ENCODE results near the gene SCFD2. TPM values are rescaled to one million over a fixed set of nuclear protein-coding genes. Genes with fewer than 3 reads are reported as not detected.

The SCFD2 gene
- total RNA-seq, 1 donor from 2014 or later, result 22.8 TPM

DNA sequence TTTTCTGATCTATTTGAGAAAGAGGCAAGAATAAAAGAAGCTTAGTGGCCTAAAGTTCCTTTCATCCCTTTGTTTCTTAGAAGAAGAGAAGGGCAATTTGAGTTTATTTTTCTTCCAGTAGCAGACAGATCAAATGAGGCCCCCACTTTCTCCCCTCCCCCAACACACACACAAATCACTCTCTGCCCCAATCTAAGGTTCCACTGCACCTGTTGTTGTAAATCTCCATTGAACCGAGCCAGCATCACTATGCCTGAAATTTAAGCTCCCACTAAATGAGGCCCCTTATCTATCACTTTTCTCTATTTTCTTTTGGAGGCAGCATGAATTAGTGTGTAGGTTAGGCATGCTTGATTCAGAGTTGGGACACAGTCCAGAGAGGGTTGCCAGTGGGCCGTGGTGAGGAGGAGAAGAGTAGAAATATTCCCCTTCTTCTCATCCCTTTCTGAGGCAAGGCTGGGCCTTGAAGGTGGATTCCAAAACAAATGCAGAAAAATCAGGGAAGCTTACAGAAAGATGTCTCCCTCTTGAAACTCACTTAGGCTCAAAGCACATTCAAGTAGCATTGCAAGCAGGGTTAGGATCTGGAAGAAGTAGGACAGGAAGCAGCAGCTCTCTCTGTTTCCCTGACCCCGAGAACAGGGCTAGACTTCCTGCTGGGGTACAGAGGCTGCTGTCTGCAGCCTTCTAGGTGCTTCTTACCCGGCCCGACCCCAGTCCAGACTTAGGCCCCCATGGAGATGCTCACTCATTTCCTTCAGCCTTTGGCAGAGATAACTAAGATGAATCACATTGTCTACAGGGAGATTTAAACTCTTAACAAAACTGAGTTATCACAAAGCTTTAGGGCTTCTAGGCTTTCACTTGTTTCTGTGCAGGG, 433.0 kb downstream of the SCFD2 start:
- Histone ChIP-seq H3K27ac (no peak overlapping the region), H3K27me3 (no peaks in the 10 kb centered on the region), H3K9me3 (no peaks in the 10 kb centered on the region), H3K4me3 (no peak overlapping the region), H3K4me1 (no peaks in the 10 kb centered on the region), H3K36me3 (no peaks in the 10 kb centered on the region)
- TF ChIP-seq, protein P1, sequence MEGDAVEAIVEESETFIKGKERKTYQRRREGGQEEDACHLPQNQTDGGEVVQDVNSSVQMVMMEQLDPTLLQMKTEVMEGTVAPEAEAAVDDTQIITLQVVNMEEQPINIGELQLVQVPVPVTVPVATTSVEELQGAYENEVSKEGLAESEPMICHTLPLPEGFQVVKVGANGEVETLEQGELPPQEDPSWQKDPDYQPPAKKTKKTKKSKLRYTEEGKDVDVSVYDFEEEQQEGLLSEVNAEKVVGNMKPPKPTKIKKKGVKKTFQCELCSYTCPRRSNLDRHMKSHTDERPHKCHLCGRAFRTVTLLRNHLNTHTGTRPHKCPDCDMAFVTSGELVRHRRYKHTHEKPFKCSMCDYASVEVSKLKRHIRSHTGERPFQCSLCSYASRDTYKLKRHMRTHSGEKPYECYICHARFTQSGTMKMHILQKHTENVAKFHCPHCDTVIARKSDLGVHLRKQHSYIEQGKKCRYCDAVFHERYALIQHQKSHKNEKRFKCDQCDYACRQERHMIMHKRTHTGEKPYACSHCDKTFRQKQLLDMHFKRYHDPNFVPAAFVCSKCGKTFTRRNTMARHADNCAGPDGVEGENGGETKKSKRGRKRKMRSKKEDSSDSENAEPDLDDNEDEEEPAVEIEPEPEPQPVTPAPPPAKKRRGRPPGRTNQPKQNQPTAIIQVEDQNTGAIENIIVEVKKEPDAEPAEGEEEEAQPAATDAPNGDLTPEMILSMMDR (IDR thresholded peaks at IDR 0.05), result no peak
- intact Hi-C loops (cut with DNase I), result no loop called here
- DNase-seq (ENCODE audit: low spot score in 2 of 2), result no peak

DNA sequence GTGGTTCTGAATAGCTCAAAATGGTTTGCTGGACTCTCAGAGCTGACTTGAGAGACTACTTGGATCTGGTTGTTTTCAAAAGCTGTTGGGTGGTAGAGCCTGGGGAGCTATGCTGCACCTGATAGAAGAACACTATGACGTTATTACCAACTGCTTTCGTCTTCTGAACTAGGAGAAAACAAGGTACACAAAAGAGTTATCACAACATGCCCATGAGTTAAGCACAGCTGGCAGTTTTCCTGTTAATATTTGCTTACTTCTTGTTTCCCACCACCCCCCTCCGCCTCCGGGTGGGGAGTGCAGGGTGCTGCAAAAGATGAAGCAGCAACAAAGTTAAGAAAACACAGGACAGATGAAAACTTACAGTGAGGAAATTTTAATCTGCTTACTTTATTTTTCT, 434.6 kb downstream of the SCFD2 start:
- TF ChIP-seq, protein P1 (IDR thresholded peaks at IDR 0.05), result no peak
- H3K9me3 ChIP-seq, result no peaks in the 10 kb centered on the region
- H3K27me3 ChIP-seq, result no peaks in the 10 kb centered on the region
- intact Hi-C loops (cut with DNase I), result no loop called here
- H3K4me1 ChIP-seq, result no peaks in the 10 kb centered on the region
- no peaks in the 10 kb centered on the region for H3K36me3 ChIP-seq
- no peak for DNase-seq (ENCODE audit: low spot score in 2 of 2)
- no peak overlapping the region for H3K27ac ChIP-seq
- H3K4me3 ChIP-seq, result no peak overlapping the region

DNA sequence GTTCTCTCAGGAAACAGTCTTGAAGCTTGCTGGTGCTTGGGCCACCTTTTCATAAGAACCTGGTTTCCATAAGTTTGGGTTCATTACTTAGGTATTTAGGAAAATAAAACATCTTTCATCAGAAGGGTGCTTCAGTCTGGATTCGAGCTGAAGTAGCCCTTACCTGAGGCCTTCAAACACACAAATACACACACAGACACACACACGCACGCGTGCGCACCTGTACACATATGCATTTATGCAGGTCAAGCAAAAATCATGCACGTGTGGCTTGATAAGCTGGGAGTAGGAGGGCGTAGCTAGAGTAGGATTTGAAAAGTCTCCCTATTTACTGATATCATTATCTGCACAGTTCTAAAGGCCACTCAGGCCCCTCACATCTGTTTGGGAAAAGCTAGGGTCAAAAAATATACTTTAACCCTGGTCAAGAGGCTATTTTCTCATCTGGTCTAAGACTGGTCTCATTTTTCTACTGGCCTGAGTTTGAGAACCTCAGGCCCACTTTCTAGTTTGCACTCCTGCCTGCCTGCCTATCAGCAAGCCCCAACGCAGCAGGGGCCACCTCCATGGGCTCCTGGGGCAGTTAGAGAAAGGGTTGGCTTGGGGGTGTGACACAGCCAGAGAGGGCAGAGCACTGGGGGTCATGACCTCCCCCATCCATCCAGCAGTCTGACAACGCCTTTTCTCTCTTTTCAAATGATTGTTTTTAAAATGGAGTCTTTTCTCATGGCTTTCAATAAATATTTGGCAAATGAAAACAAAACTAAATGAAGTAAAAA, 439.5 kb downstream of the SCFD2 start:
- Histone ChIP-seq H3K27me3 (no peaks in the 10 kb centered on the region), H3K9me3 (no peaks in the 10 kb centered on the region), H3K4me3 (no peak overlapping the region), H3K36me3 (no peaks in the 10 kb centered on the region), H3K4me1 (no peaks in the 10 kb centered on the region), H3K27ac (no peak overlapping the region)
- no peak for DNase-seq (ENCODE audit: low spot score in 2 of 2)
- intact Hi-C loops (cut with DNase I), result no loop called here
- TF ChIP-seq, protein P1 (IDR thresholded peaks at IDR 0.05), result no peak

DNA sequence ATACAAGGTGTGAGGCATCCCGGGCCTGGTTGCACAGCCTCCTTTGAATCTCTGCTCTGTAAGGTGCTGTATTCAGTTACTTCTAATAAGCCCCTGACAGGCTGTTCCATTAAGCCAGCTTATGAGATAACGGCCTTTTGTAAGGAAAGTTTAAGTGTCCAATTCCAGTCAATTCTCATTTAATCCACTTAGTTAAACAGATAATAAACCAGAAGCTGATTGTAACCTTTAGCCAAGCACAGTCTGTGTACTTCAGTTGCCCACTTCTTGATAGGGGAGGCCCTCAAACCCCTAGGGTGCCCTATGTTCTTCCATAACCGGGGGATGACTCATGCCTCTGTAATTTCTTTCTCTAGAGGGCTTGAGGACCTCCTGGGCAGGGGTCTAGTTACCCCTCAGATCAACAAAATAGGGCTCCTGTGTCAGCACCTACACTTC, 440.3 kb downstream of the SCFD2 start:
- DNase-seq (ENCODE audit: low spot score in 2 of 2), result no peak
- Histone ChIP-seq H3K4me1 (no peaks in the 10 kb centered on the region), H3K27ac (no peak overlapping the region), H3K4me3 (no peak overlapping the region), H3K36me3 (no peaks in the 10 kb centered on the region), H3K9me3 (no peaks in the 10 kb centered on the region), H3K27me3 (no peaks in the 10 kb centered on the region)
- intact Hi-C loops (cut with DNase I), result no loop called here
- TF ChIP-seq, protein P1 (IDR thresholded peaks at IDR 0.05), result no peak

DNA sequence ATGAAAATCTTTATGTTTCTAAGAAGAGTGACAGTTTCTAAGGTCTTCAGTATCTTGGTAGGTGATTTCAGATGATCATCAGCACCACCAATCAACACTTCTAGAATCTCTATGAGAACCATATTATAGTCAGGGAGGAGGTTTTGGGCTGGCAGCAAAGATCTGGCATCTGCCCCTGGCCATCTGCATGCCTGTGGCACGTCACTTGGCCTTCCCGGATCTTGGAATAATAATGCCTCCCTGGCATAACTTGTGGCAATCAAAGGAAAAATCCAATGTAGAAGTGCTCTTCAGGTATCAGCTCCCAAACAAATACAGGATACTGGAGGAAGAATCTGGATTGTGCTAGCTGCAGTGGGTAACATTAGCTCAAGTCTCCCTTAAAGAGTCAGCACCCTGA, 446.4 kb downstream of the SCFD2 start:
- no peak overlapping the region for H3K27ac ChIP-seq
- no peaks in the 10 kb centered on the region for H3K27me3 ChIP-seq
- no peak overlapping the region for H3K4me3 ChIP-seq
- no peaks in the 10 kb centered on the region for H3K4me1 ChIP-seq
- TF ChIP-seq, protein P1 (IDR thresholded peaks at IDR 0.05), result no peak
- intact Hi-C loops (cut with DNase I), result no loop called here
- H3K36me3 ChIP-seq, result no peaks in the 10 kb centered on the region
- H3K9me3 ChIP-seq, result no peaks in the 10 kb centered on the region
- DNase-seq (ENCODE audit: low spot score in 2 of 2), result no peak
